CD4-positive, alpha-beta T cell (primary cell): ENCODE data around the gene GALNT7. TPM values are rescaled to one million over a fixed set of nuclear protein-coding genes. Genes with fewer than 3 reads are reported as not detected.

Source experiments
- ATAC-seq: fragments of 200-7000 bp; cut with Tn5 transposase; one replicate; pipeline ENCODE4 v1.10.0; 2022; ENCODE audit warnings: mild to moderate bottlenecking; ENCODE audit not compliant: poor library complexity
- CTCF ChIA-PET: fragments of 350-600 bp; sonication (Branson Sonifier 250); formaldehyde crosslinking; loops from one replicate; lab custom pipeline; 2021; ENCODE audit warnings: antibody characterized with exemption, inconsistent platforms; lab: Charles Lee
- POLR2A ChIA-PET: fragments of 350-600 bp; sonication (Branson Sonifier 250); formaldehyde crosslinking; loops from one replicate; lab custom pipeline; 2021; ENCODE audit warnings: antibody characterized with exemption, inconsistent platforms; lab: Charles Lee
- DNase-seq, 14 experiments: peaks; one replicate each; pipeline ENCODE4 v3.0.0-alpha.2; 2013 to 2020; ENCODE audit warnings: mixed read lengths in 2 of 14
- H3K27ac ChIP-seq, 2 donors: one replicate each; pipeline versions ENCODE4 v1.5.1 to v1.7.0; 2013; ENCODE audit warnings: low read length in 2 of 2, low read depth in 1 of 2, mild to moderate bottlenecking in 1 of 2
- H3K27me3 ChIP-seq, 2 experiments: 1 replicate in 1 of 2; 2 replicates in 1 of 2; pipeline versions ENCODE4 v1.6.1 to v1.7.0; 2013; ENCODE audit warnings: low read length in 2 of 2, control low read depth in 1 of 2, mild to moderate bottlenecking in 1 of 2, moderate library complexity in 1 of 2; ENCODE audit not compliant: insufficient read depth in 2 of 2, control insufficient read depth in 1 of 2
- H3K36me3 ChIP-seq: one replicate; pipeline ENCODE4 v1.6.1; 2013; ENCODE audit warnings: low read length, control low read depth; ENCODE audit not compliant: insufficient read depth
- H3K4me1 ChIP-seq: one replicate; pipeline ENCODE4 v1.6.1; 2013; ENCODE audit warnings: low read length, control low read depth; ENCODE audit not compliant: insufficient read depth
- H3K4me3 ChIP-seq: one replicate; pipeline ENCODE4 v1.5.1; 2013; ENCODE audit warnings: mild to moderate bottlenecking, low read length, moderate library complexity
- H3K9me3 ChIP-seq, 2 experiments: 1 replicate in 1 of 2; 2 replicates in 1 of 2; pipeline versions ENCODE4 v1.6.1 to v1.7.0; 2013; ENCODE audit warnings: low read length in 2 of 2, mild to moderate bottlenecking in 2 of 2, control low read depth in 1 of 2, moderate library complexity in 1 of 2; ENCODE audit not compliant: control insufficient read depth in 1 of 2, insufficient read depth in 1 of 2
- H3K27ac Mint-ChIP-seq: one replicate; pipeline ENCODE4 v1.8.0; 2020; ENCODE audit warnings: mixed read lengths
- H3K27me3 Mint-ChIP-seq: one replicate; pipeline ENCODE4 v1.8.0; 2021; ENCODE audit warnings: mixed read lengths
- H3K36me3 Mint-ChIP-seq: one replicate; pipeline ENCODE4 v1.8.0; 2021; ENCODE audit warnings: low read depth, mixed read lengths
- H3K4me1 Mint-ChIP-seq: one replicate; pipeline ENCODE4 v1.8.0; 2021; ENCODE audit warnings: low read depth, mixed read lengths
- H3K4me3 Mint-ChIP-seq: one replicate; pipeline ENCODE4 v1.8.0; 2020; ENCODE audit warnings: mild to moderate bottlenecking, mixed read lengths
- H3K9me3 Mint-ChIP-seq: one replicate; pipeline ENCODE4 v1.8.0; 2020; ENCODE audit warnings: mixed read lengths
- CTCF ChIP-seq: fragments of 200-600 bp; IDR thresholded peaks from one replicate; pipeline ENCODE4 v1.8.0; 2022; ENCODE audit warnings: antibody characterized with exemption, mild to moderate bottlenecking
- intact Hi-C, 2 experiments: fragments of 100-400 bp; cut with DNase I in 1 of 2; cut with micrococcal nuclease in 1 of 2; formaldehyde crosslinking; loops; one replicate each; pipeline versions ENCODE4 v1.15.1 to v1.9.0; 2023 to 2025; cut with DNase I, micrococcal nuclease
- total RNA-seq, 174 experiments: library from RNA in 2 of 174; stranded (reverse) in 2 of 174; gene quantifications; one replicate each; pipeline ENCODE4 v1.2.3 and lab custom pipeline; 2021 to 2026

The GALNT7 gene
- total RNA-seq, 2 experiments from 2014 or later, result 4.6 to 4.8 TPM

- no peak overlapping the region for H3K4me3 ChIP-seq
- no peak for TF ChIP-seq CTCF
- POLR2A ChIA-PET, result no interaction called here
- no peak overlapping the region for H3K27ac ChIP-seq
- DNase-seq, result no peak
- no peaks in the 10 kb centered on the region for H3K9me3 Mint-ChIP-seq
- no peak overlapping the region for H3K27ac Mint-ChIP-seq
- H3K27me3 Mint-ChIP-seq, result no peaks in the 10 kb centered on the region
- no peaks in the 10 kb centered on the region for H3K9me3 ChIP-seq
- H3K36me3 ChIP-seq, result peaks cover 3% of the 10 kb centered on the region
- H3K4me1 ChIP-seq, result no peaks in the 10 kb centered on the region
- CTCF ChIA-PET, result interaction anchor here (1.0 kb wide), 1 partner anchor 26 kb away, joined by 3 read pairs; no protein-coding TSS in a partner anchor
- no peaks in the 10 kb centered on the region for H3K27me3 ChIP-seq
- no peak overlapping the region for H3K4me3 Mint-ChIP-seq
- intact Hi-C loops, result no loop called here
- H3K4me1 Mint-ChIP-seq, result peaks cover 7% of the 10 kb centered on the region
- ATAC-seq, result no peak
- H3K36me3 Mint-ChIP-seq, result no peaks in the 10 kb centered on the region
These were observed 63.3 kb downstream of the GALNT7 start for GRCh38 chr4:173231916-173232315.

GRCh38 chr4:173233857-173234256 lies 65.2 kb downstream of the GALNT7 start:
- intact Hi-C loops, result no loop called here
- no peaks in the 10 kb centered on the region for H3K9me3 ChIP-seq
- peaks cover 3% of the 10 kb centered on the region for H3K36me3 ChIP-seq
- no peaks in the 10 kb centered on the region for H3K36me3 Mint-ChIP-seq
- peaks cover 13% of the 10 kb centered on the region for H3K4me1 Mint-ChIP-seq
- H3K27ac ChIP-seq, result no peak overlapping the region
- ChIA-PET POLR2A (interaction anchor here (1.0 kb wide), 1 partner anchor 10 kb away, joined by 3 read pairs; no protein-coding TSS in a partner anchor), CTCF (no interaction called here)
- ATAC-seq, result no peak
- no peaks in the 10 kb centered on the region for H3K27me3 Mint-ChIP-seq
- H3K4me3 Mint-ChIP-seq, result no peak overlapping the region
- TF ChIP-seq CTCF, result no peak
- H3K4me1 ChIP-seq, result no peaks in the 10 kb centered on the region
- no peak overlapping the region for H3K4me3 ChIP-seq
- DNase-seq, result no peak
- no peaks in the 10 kb centered on the region for H3K9me3 Mint-ChIP-seq
- no peaks in the 10 kb centered on the region for H3K27me3 ChIP-seq
- H3K27ac Mint-ChIP-seq, result no peak overlapping the region

- H3K4me3 ChIP-seq, result no peak overlapping the region
- H3K36me3 ChIP-seq, result peaks cover 3% of the 10 kb centered on the region
- CTCF ChIA-PET, result no interaction called here
- POLR2A ChIA-PET, result no interaction called here
- no peak overlapping the region for H3K27ac ChIP-seq
- Mint-ChIP-seq H3K27ac (no peak overlapping the region), H3K27me3 (no peaks in the 10 kb centered on the region), H3K9me3 (no peaks in the 10 kb centered on the region), H3K4me3 (no peak overlapping the region), H3K4me1 (peaks cover 13% of the 10 kb centered on the region), H3K36me3 (no peaks in the 10 kb centered on the region)
- DNase-seq (no peak), ATAC-seq (no peak)
- intact Hi-C loops, result no loop called here
- H3K27me3 ChIP-seq, result no peaks in the 10 kb centered on the region
- no peaks in the 10 kb centered on the region for H3K9me3 ChIP-seq
- TF ChIP-seq CTCF, result no peak
- H3K4me1 ChIP-seq, result no peaks in the 10 kb centered on the region
These were observed 66.4 kb downstream of the GALNT7 start for GRCh38 chr4:173235050-173235449.
